Psoas muscle (tissue), 8 donors: Measurements from ENCODE around the gene NFKB1. TPM values are rescaled to one million over a fixed set of nuclear protein-coding genes. Genes with fewer than 3 reads are reported as not detected.

Source experiments
- ATAC-seq, 4 donors: fragments of 200-7000 bp; cut with Tn5 transposase; one replicate each; pipeline ENCODE4 v1.9.1; 2020; ENCODE audit warnings: moderate library complexity in 3 of 4, mild to moderate bottlenecking in 2 of 4
- DNase-seq, 2 donors: peaks; one replicate each; pipeline ENCODE4 v3.0.0-alpha.2; 2020
- H3K27ac ChIP-seq: fragments of 200-600 bp; one replicate; pipeline ENCODE4 v1.8.0; 2022
- H3K27me3 ChIP-seq, 3 donors: fragments of 200-600 bp in 1 of 3; one replicate each; pipeline versions ENCODE4 v1.6.1 to v1.8.0; 2013 to 2022; ENCODE audit warnings: low read length in 2 of 3, mild to moderate bottlenecking in 2 of 3, moderate library complexity in 1 of 3; ENCODE audit not compliant: insufficient read depth in 3 of 3
- H3K36me3 ChIP-seq, 2 donors: fragments of 200-600 bp in 1 of 2; one replicate each; pipeline versions ENCODE4 v1.6.1 to v1.8.0; 2013 to 2022; ENCODE audit warnings: low read depth in 1 of 2, mild to moderate bottlenecking in 1 of 2, moderate library complexity in 1 of 2; ENCODE audit not compliant: insufficient read depth in 1 of 2
- H3K4me1 ChIP-seq: fragments of 200-600 bp; one replicate; pipeline ENCODE4 v1.8.0; 2022
- H3K4me3 ChIP-seq: fragments of 200-600 bp; one replicate; pipeline ENCODE4 v1.8.0; 2022; ENCODE audit warnings: mild to moderate bottlenecking
- H3K9me3 ChIP-seq: fragments of 200-600 bp; one replicate; pipeline ENCODE4 v1.8.0; 2022
- CTCF ChIP-seq: fragments of 200-600 bp; IDR thresholded peaks from one replicate; pipeline ENCODE4 v1.8.0; 2022; ENCODE audit warnings: antibody characterized with exemption
- WGBS, 3 donors: extraction: QIAGEN DNeasy Blood & Tissue Kit; methylation state at CpG; one replicate each; pipeline versions ENCODE4 v1.1.6 to v1.1.7; 2013; 5-methylcytosine and 5-hydroxymethylcytosine counted together
- intact Hi-C, 2 donors: fragments of 100-400 bp; cut with DNase I; formaldehyde crosslinking; loops; one replicate each; pipeline versions ENCODE4 v1.11.0 to v1.14.2; 2022
- polyA plus RNA-seq, 3 donors: library from polyadenylated mRNA; stranded (reverse); fragments of 200-250 nt; gene quantifications; one replicate each; pipeline ENCODE4 v1.2.3, GENCODE V29; 2013
- total RNA-seq, 4 donors: library from RNA; stranded (reverse); fragmentation: NEBNext Ultra II Directional in 2 of 4; extraction: Animal tissue kit (Norgen Biotek cat#: 25700) in 2 of 4; gene quantifications; one replicate each; pipeline versions ENCODE4 v1.2.1 to v1.2.4, GENCODE V29; 2021 to 2023
- donor health status: healthy with polysubstance abuse.
- donor health status: DM: no; HTN: no; CAD: no; lungs with moderate emphysema.
- donor health status: Bipolar disorder and iron deficiency.
- donor health status: healthy.
- donor health status: DM: yes; HTN: yes; CAD: no.
- donor health status: DM: no; HTN: no; CAD: no.
- donor health status: DM: no; HTN: no; CAD: no.
- donor health status: DM: yes; HTN: yes; CAD: no.

The NFKB1 gene
- total and polyA plus RNA-seq, 7 donors: 11.7 to 47.5 (median 20.1) TPM

GRCh38 chr4:102537269-102537668 is 36.1 kb downstream of the NFKB1 start:
- no peaks in the 10 kb centered on the region for H3K9me3 ChIP-seq
- intact Hi-C loops: no loop called here
- WGBS, 3 donors: 49 to 69% (median 58%) methylated on average over 2 of the region's 2 CpGs

GRCh38 chr4:102541697-102542096 is 40.5 kb downstream of the NFKB1 start:
- Histone ChIP-seq H3K27ac (no peak overlapping the region), H3K36me3 (peaks cover 0 to 44% of the 10 kb centered on the region in 2 donors), H3K4me1 (peaks cover 15% of the 10 kb centered on the region), H3K27me3 (no peaks in the 10 kb centered on the region), H3K4me3 (no peak overlapping the region), H3K9me3 (no peaks in the 10 kb centered on the region)
- WGBS, 3 donors: 73 to 76% (median 74%) methylated on average over 4 of the region's 4 CpGs
- DNase-seq (peak in 1 of 2 donors; percentile 43), ATAC-seq (peak in 1 of 4 donors; percentile 38)
- TF ChIP-seq CTCF: no peak
- intact Hi-C loops: no loop called here

More at GRCh38 chr4:102537269-102537668, 36.1 kb downstream of the NFKB1 start:
- DNase-seq (no peak), ATAC-seq (peak in 2 of 4 donors; percentile 41 to 64)
- Histone ChIP-seq H3K27ac (no peak overlapping the region), H3K4me3 (no peak overlapping the region), H3K4me1 (peaks cover 9% of the 10 kb centered on the region), H3K27me3 (no peaks in the 10 kb centered on the region), H3K36me3 (peaks cover 0 to 46% of the 10 kb centered on the region in 2 donors)
- TF ChIP-seq CTCF: no peak

- ATAC-seq (peak in 3 of 4 donors; percentile 29 to 56 (median 50)), DNase-seq (no peak)
- peaks cover 15% of the 10 kb centered on the region for H3K4me1 ChIP-seq
- intact Hi-C loops: no loop called here
- no peak for TF ChIP-seq CTCF
- H3K4me3 ChIP-seq: no peak overlapping the region
- peaks cover 0 to 43% of the 10 kb centered on the region in 2 donors for H3K36me3 ChIP-seq
- peak overlapping the region; percentile 19 for H3K27ac ChIP-seq
- no peaks in the 10 kb centered on the region for H3K9me3 ChIP-seq
- 47 to 69% (median 59%) methylated on average over 12 of the region's 12 CpGs for WGBS, 3 donors
- no peaks in the 10 kb centered on the region for H3K27me3 ChIP-seq
Observed at GRCh38 chr4:102543030-102543928, 42.1 kb downstream of the NFKB1 start.

- H3K9me3 ChIP-seq: no peaks in the 10 kb centered on the region
- no peak overlapping the region for H3K27ac ChIP-seq
- no peak for DNase-seq
- peaks cover 17% of the 10 kb centered on the region for H3K4me1 ChIP-seq
- no peaks in the 10 kb centered on the region for H3K27me3 ChIP-seq
- H3K4me3 ChIP-seq: no peak overlapping the region
- peaks cover 0 to 27% of the 10 kb centered on the region in 2 donors for H3K36me3 ChIP-seq
- intact Hi-C loops: no loop called here
- no peak for TF ChIP-seq CTCF
- ATAC-seq: no peak
Observed at GRCh38 chr4:102546635-102547034, 45.5 kb downstream of the NFKB1 start.
